RWPE2 (cell line): ENCODE data around the gene HKDC1.
"Not testable (repeated sequence)": the region's sequence is repeated elsewhere in the genome, so short reads cannot be mapped to it uniquely, and the experiment has no call there.

Experiments used
- ATAC-seq: fragments of 200-7000 bp; cut with Tn5 transposase; 3 replicates; pipeline ENCODE4 v1.9.1; 2021; ENCODE audit warnings: low read depth
- DNase-seq: peaks from one replicate; pipeline ENCODE4 v3.0.0-alpha.2; 2020; ENCODE audit warnings: low spot score
- H3K27ac ChIP-seq: fragments of 450-650 bp; 2 replicates; pipeline ENCODE4 v1.5.1; 2017; ENCODE audit warnings: mild to moderate bottlenecking; ENCODE audit not compliant: poor library complexity, severe bottlenecking
- H3K27me3 ChIP-seq: fragments of 250-450 bp; sonication (Bioruptor Pico); 2 replicates; pipeline ENCODE4 v1.5.1; 2021; ENCODE audit warnings: mild to moderate bottlenecking, moderate library complexity; ENCODE audit not compliant: insufficient read depth, poor library complexity, severe bottlenecking
- H3K36me3 ChIP-seq: fragments of 250-450 bp; sonication (Bioruptor Pico); 2 replicates; pipeline ENCODE4 v1.5.1; 2020; ENCODE audit warnings: low read depth, mild to moderate bottlenecking, moderate library complexity
- H3K4me1 ChIP-seq: fragments of 250-450 bp; sonication (Bioruptor Pico); 2 replicates; pipeline ENCODE4 v1.5.1; 2021; ENCODE audit warnings: mild to moderate bottlenecking, moderate library complexity; ENCODE audit not compliant: insufficient read depth, poor library complexity, severe bottlenecking
- H3K4me3 ChIP-seq: fragments of 250-450 bp; sonication (Bioruptor Pico); 2 replicates; pipeline ENCODE4 v1.5.1; 2021; ENCODE audit warnings: mild to moderate bottlenecking, moderate library complexity; ENCODE audit not compliant: severe bottlenecking
- H3K9me3 ChIP-seq: fragments of 250-450 bp; sonication (Bioruptor Pico); 2 replicates; pipeline ENCODE4 v1.5.1; 2021; ENCODE audit warnings: mild to moderate bottlenecking, moderate library complexity; ENCODE audit not compliant: severe bottlenecking
- CTCF ChIP-seq: fragments of 450-650 bp; IDR thresholded peaks from one replicate; pipeline ENCODE4 v1.5.1; 2017; ENCODE audit warnings: mild to moderate bottlenecking, moderate library complexity; ENCODE audit not compliant: poor library complexity, severe bottlenecking

The HKDC1 gene

GRCh38 chr10:69279110-69279509 is 59.0 kb downstream of the HKDC1 start:
- Histone ChIP-seq H3K4me1 (no peaks in the 10 kb centered on the region), H3K4me3 (no peak overlapping the region), H3K36me3 (no peaks in the 10 kb centered on the region), H3K27ac (no peak overlapping the region), H3K9me3 (no peaks in the 10 kb centered on the region), H3K27me3 (no peaks in the 10 kb centered on the region)
- ATAC-seq (no peak), DNase-seq (no peak)
- no peak for TF ChIP-seq CTCF

- Histone ChIP-seq H3K27ac (no peak overlapping the region), H3K27me3 (no peaks in the 10 kb centered on the region), H3K4me1 (no peaks in the 10 kb centered on the region), H3K4me3 (no peak overlapping the region), H3K36me3 (no peaks in the 10 kb centered on the region), H3K9me3 (no peaks in the 10 kb centered on the region)
- ATAC-seq (no peak), DNase-seq (no peak)
- TF ChIP-seq CTCF: no peak
Measured at GRCh38 chr10:69281507-69282413, 61.6 kb downstream of the HKDC1 start.

GRCh38 chr10:69284402-69284801 is 64.3 kb downstream of the HKDC1 start:
- not testable (repeated sequence) for DNase-seq, H3K36me3 ChIP-seq, H3K4me3 ChIP-seq, H3K4me1 ChIP-seq, H3K27ac ChIP-seq, H3K27me3 ChIP-seq, H3K9me3 ChIP-seq, ATAC-seq

GRCh38 chr10:69285699-69286098 is 65.6 kb downstream of the HKDC1 start:
- no peak overlapping the region for H3K27ac ChIP-seq
- no peak for TF ChIP-seq CTCF
- ATAC-seq (no peak), DNase-seq (no peak)
- H3K4me3 ChIP-seq: no peak overlapping the region
- no peaks in the 10 kb centered on the region for H3K9me3 ChIP-seq
- no peaks in the 10 kb centered on the region for H3K36me3 ChIP-seq
- H3K4me1 ChIP-seq: no peaks in the 10 kb centered on the region
- H3K27me3 ChIP-seq: no peaks in the 10 kb centered on the region

GRCh38 chr10:69287181-69287580 is 67.0 kb downstream of the HKDC1 start:
- no peaks in the 10 kb centered on the region for H3K4me1 ChIP-seq
- H3K36me3 ChIP-seq: no peaks in the 10 kb centered on the region
- H3K4me3 ChIP-seq: no peak overlapping the region
- no peak overlapping the region for H3K27ac ChIP-seq
- ATAC-seq: no peak
- TF ChIP-seq CTCF: no peak
- no peak for DNase-seq
- no peaks in the 10 kb centered on the region for H3K9me3 ChIP-seq
- no peaks in the 10 kb centered on the region for H3K27me3 ChIP-seq
